H1 (cell line): ENCODE measurements around the gene SIK3. TPM values are rescaled to one million over a fixed set of nuclear protein-coding genes. Genes with fewer than 3 reads are reported as not detected.

Experiments
- CHD1 ChIP-seq: IDR thresholded peaks from 2 replicates; pipeline ENCODE4 v1.6.1; 2012; ENCODE audit warnings: low read depth, low read length, improper control_type of control experiment
- polyA plus RNA-seq, 7 experiments: library from polyadenylated mRNA; depleted of rRNA in 3 of 7; stranded (reverse) in 5 of 7; unstranded in 2 of 7; fragments of >200 nt in 5 of 7; fragments of 200-250 nt in 2 of 7; gene quantifications; 1 replicate in 5 of 7; 2 replicates in 1 of 7; 4 replicates in 1 of 7; pipeline versions ENCODE4 v1.2.1 to v1.2.3, GENCODE V29; 2011 to 2013; ENCODE audit warnings: missing spikeins in 2 of 7, mixed read lengths in 2 of 7
- total RNA-seq: library from RNA; stranded (reverse); fragmentation: NEBNext Ultra II Directional; extraction: Animal tissue kit (Norgen Biotek cat#: 25700); gene quantifications from 2 replicates; pipeline ENCODE4 v1.2.1, GENCODE V29; 2021

Gene SIK3
- total and polyA plus RNA-seq, 2 of the 8 experiments (the other 6 are each of a cell fraction or from before 2014, with no cell fraction given): 19.9 to 32.1 TPM

GRCh38 chr11:116825434-116825833, 272.8 kb downstream of the SIK3 start (continued):
- TF ChIP-seq CHD1: no peak
